H1 (cell line): ENCODE measurements around the gene LTBP4. TPM values are rescaled to one million over a fixed set of nuclear protein-coding genes. Genes with fewer than 3 reads are reported as not detected.

ENCODE experiments used
- CTCF ChIA-PET: fragments of 300-600 bp; sonication (Branson Sonifier 250); formaldehyde crosslinking; loops from one replicate; lab custom pipeline; 2021; ENCODE audit not compliant: partially characterized antibody; lab: Charles Lee
- POLR2A ChIA-PET: fragments of 300-600 bp; sonication (Branson Sonifier 250); formaldehyde crosslinking; loops from one replicate; lab custom pipeline; 2021; ENCODE audit warnings: inconsistent platforms; ENCODE audit not compliant: partially characterized antibody; lab: Charles Lee
- DNase-seq, 2 experiments: peaks; one replicate each; pipeline versions ENCODE4 v3.0.0 to v3.0.0-alpha.2; 2010 to 2022; ENCODE audit warnings: low spot score in 2 of 2, low read depth in 1 of 2, mixed read lengths in 1 of 2
- FAIRE-seq: peaks from 2 replicates; lab custom pipeline; 2011; peaks lifted over from hg19 to GRCh38; lab: Jason Lieb, UNC
- H2AFZ ChIP-seq: 2 replicates; pipeline ENCODE4 v1.8.1; 2012; ENCODE audit warnings: low read length, inconsistent platforms
- H2AK5ac ChIP-seq: 2 replicates; pipeline ENCODE4 v1.6.1; 2013; ENCODE audit warnings: low read depth, low read length
- H2BK120ac ChIP-seq: replicated peaks from 2 replicates; pipeline ENCODE3; 2013; ENCODE audit warnings: low read depth, low read length, inconsistent platforms
- H2BK12ac ChIP-seq: 2 replicates; pipeline ENCODE4 v1.6.1; 2013; ENCODE audit warnings: low read depth, low read length
- H2BK15ac ChIP-seq: 2 replicates; pipeline ENCODE4 v1.6.1; 2013; ENCODE audit warnings: low read length
- H2BK20ac ChIP-seq: 2 replicates; pipeline ENCODE4 v1.6.1; 2013; ENCODE audit warnings: low read length
- H2BK5ac ChIP-seq: 2 replicates; pipeline ENCODE4 v1.6.1; 2013; ENCODE audit warnings: low read depth, low read length
- H3K14ac ChIP-seq: 2 replicates; pipeline ENCODE4 v1.6.1; 2013; ENCODE audit warnings: inconsistent platforms; ENCODE audit not compliant: insufficient read length
- H3K18ac ChIP-seq: 2 replicates; pipeline ENCODE4 v1.6.1; 2013; ENCODE audit warnings: low read length; ENCODE audit errors: extremely low read depth
- H3K23ac ChIP-seq: 2 replicates; pipeline ENCODE4 v1.6.1; 2013; ENCODE audit warnings: inconsistent platforms; ENCODE audit not compliant: insufficient read length
- H3K23me2 ChIP-seq: 2 replicates; pipeline ENCODE4 v1.6.1; 2013; ENCODE audit warnings: low read depth, low read length
- H3K27ac ChIP-seq: 2 replicates; pipeline ENCODE4 v1.6.1; 2011; ENCODE audit warnings: low read depth, low read length, inconsistent platforms
- H3K27me3 ChIP-seq, 4 experiments: replicated peaks in 1 of 4; 1 replicate in 1 of 4; 2 replicates in 3 of 4; pipeline versions ENCODE4 v1.6.1 to v1.8.1; 2011 to 2013; ENCODE audit warnings: low read length in 3 of 4, mild to moderate bottlenecking in 3 of 4, inconsistent platforms in 2 of 4, mixed read lengths in 2 of 4, moderate library complexity in 1 of 4; ENCODE audit not compliant: control insufficient read depth in 3 of 4, insufficient read depth in 3 of 4; ENCODE audit errors: extremely low read depth in 1 of 4
- H3K36me3 ChIP-seq, 4 experiments: 2 replicates each; pipeline versions ENCODE4 v1.6.1 to v1.8.1; 2011 to 2013; ENCODE audit warnings: mild to moderate bottlenecking in 4 of 4, low read length in 3 of 4, moderate library complexity in 2 of 4, control low read depth in 1 of 4, inconsistent platforms in 1 of 4; ENCODE audit not compliant: insufficient read depth in 4 of 4, control insufficient read depth in 2 of 4
- H3K4ac ChIP-seq: replicated peaks from 2 replicates; pipeline ENCODE3; 2013; ENCODE audit warnings: low read length, low read depth, mixed read lengths, inconsistent platforms; ENCODE audit not compliant: insufficient read length
- H3K4me1 ChIP-seq, 4 experiments: replicated peaks in 1 of 4; 1 replicate in 1 of 4; 2 replicates in 3 of 4; pipeline versions ENCODE4 v1.6.1 to v1.8.1; 2011 to 2013; ENCODE audit warnings: low read length in 3 of 4, inconsistent platforms in 2 of 4, mixed read lengths in 1 of 4; ENCODE audit not compliant: insufficient read depth in 4 of 4, control insufficient read depth in 3 of 4
- H3K4me2 ChIP-seq, 2 experiments: 2 replicates each; pipeline versions ENCODE4 v1.6.1 to v1.8.1; 2011 to 2013; ENCODE audit warnings: low read depth in 2 of 2, low read length in 2 of 2, control low read depth in 1 of 2, inconsistent platforms in 1 of 2, mild to moderate bottlenecking in 1 of 2; ENCODE audit not compliant: insufficient read depth in 1 of 2
- H3K4me3 ChIP-seq, 4 experiments: fragments of 200-600, 300-600 bp in 1 of 4; sonication (generic), shearing (Covaris generic), sonication (Bioruptor Twin) in 1 of 4; 2 replicates each; pipeline versions ENCODE4 v1.5.1 to v1.8.1; 2011 to 2016; ENCODE audit warnings: low read length in 4 of 4, low read depth in 3 of 4, control low read depth in 2 of 4, inconsistent platforms in 2 of 4, mild to moderate bottlenecking in 2 of 4, mixed read lengths in 1 of 4, moderate library complexity in 1 of 4; ENCODE audit not compliant: insufficient read depth in 2 of 4; ENCODE audit errors: extremely low read depth in 1 of 4
- H3K56ac ChIP-seq: replicated peaks from 2 replicates; pipeline ENCODE3; 2013; ENCODE audit warnings: low read depth, mild to moderate bottlenecking, mixed read lengths, low read length, inconsistent platforms; ENCODE audit not compliant: insufficient read length
- H3K79me1 ChIP-seq: 2 replicates; pipeline ENCODE4 v1.6.1; 2013; ENCODE audit warnings: low read depth, low read length, control low read depth
- H3K79me2 ChIP-seq, 2 experiments: 2 replicates each; pipeline versions ENCODE4 v1.6.1 to v1.8.1; 2012 to 2013; ENCODE audit warnings: low read length in 2 of 2, mild to moderate bottlenecking in 2 of 2, inconsistent platforms in 1 of 2; ENCODE audit not compliant: insufficient read depth in 2 of 2, control insufficient read depth in 1 of 2
- H3K9ac ChIP-seq, 4 experiments: replicated peaks in 1 of 4; 1 replicate in 1 of 4; 2 replicates in 3 of 4; pipeline versions ENCODE4 v1.6.1 to v1.8.1; 2011 to 2013; ENCODE audit warnings: low read depth in 3 of 4, low read length in 3 of 4, control low read depth in 2 of 4, mild to moderate bottlenecking in 2 of 4, moderate library complexity in 2 of 4, inconsistent platforms in 1 of 4; ENCODE audit errors: extremely low read depth in 1 of 4
- H3K9me3 ChIP-seq, 2 experiments: 2 replicates each; pipeline versions ENCODE4 v1.6.1 to v1.8.1; 2012 to 2013; ENCODE audit warnings: mild to moderate bottlenecking in 2 of 2, moderate library complexity in 2 of 2, control low read depth in 1 of 2, inconsistent platforms in 1 of 2, low read depth in 1 of 2, low read length in 1 of 2, mixed read lengths in 1 of 2; ENCODE audit not compliant: insufficient read depth in 2 of 2
- H4K20me1 ChIP-seq, 2 experiments: replicated peaks in 1 of 2; 2 replicates each; pipeline versions ENCODE3 to v1.8.1; 2011 to 2013; ENCODE audit warnings: inconsistent platforms in 2 of 2, low read length in 2 of 2, mild to moderate bottlenecking in 1 of 2; ENCODE audit not compliant: insufficient read depth in 2 of 2, control insufficient read depth in 1 of 2
- H4K5ac ChIP-seq: 2 replicates; pipeline ENCODE4 v1.6.1; 2013; ENCODE audit warnings: low read length, low read depth, mixed read lengths, inconsistent platforms; ENCODE audit not compliant: insufficient read length
- H4K8ac ChIP-seq: 2 replicates; pipeline ENCODE4 v1.8.0; 2013; ENCODE audit warnings: mild to moderate bottlenecking, moderate library complexity, low read length, inconsistent platforms; ENCODE audit not compliant: insufficient read depth; ENCODE audit errors: extremely low read depth
- H4K91ac ChIP-seq: replicated peaks from 2 replicates; pipeline ENCODE3; 2013; ENCODE audit warnings: low read length, mixed read lengths, inconsistent platforms; ENCODE audit not compliant: insufficient read length
- CEBPB ChIP-seq: IDR thresholded peaks from 2 replicates; pipeline ENCODE4 v1.6.1; 2012; ENCODE audit warnings: low read depth, low read length
- CHD1 ChIP-seq: IDR thresholded peaks from 2 replicates; pipeline ENCODE4 v1.6.1; 2012; ENCODE audit warnings: low read depth, low read length, improper control_type of control experiment
- CHD2 ChIP-seq: IDR thresholded peaks from 2 replicates; pipeline ENCODE4 v1.6.1; 2012; ENCODE audit warnings: low read length, improper control_type of control experiment
- EP300 ChIP-seq, 2 experiments: IDR thresholded peaks; 1 replicate in 1 of 2; 2 replicates in 1 of 2; pipeline ENCODE4 v1.6.1; 2011 to 2012; ENCODE audit warnings: low read depth in 2 of 2, low read length in 2 of 2, mild to moderate bottlenecking in 2 of 2, borderline replicate concordance in 1 of 2, inconsistent platforms in 1 of 2, moderate library complexity in 1 of 2
- FOSL1 ChIP-seq: IDR thresholded peaks from 2 replicates; pipeline ENCODE4 v1.6.1; 2011; ENCODE audit warnings: mild to moderate bottlenecking, low read depth, low read length, moderate library complexity; ENCODE audit not compliant: insufficient read depth
- GTF2F1 ChIP-seq: IDR thresholded peaks from 2 replicates; pipeline ENCODE4 v1.6.1; 2012; ENCODE audit warnings: low read depth, low read length, improper control_type of control experiment, borderline replicate concordance
- HDAC6 ChIP-seq: IDR thresholded peaks from one replicate; pipeline ENCODE4 v1.7.1; 2012; ENCODE audit warnings: low read depth, mild to moderate bottlenecking, inconsistent platforms, low read length, moderate library complexity
- KDM5A ChIP-seq: fragments of 200-600 bp; IDR thresholded peaks from 2 replicates; pipeline ENCODE4 v1.7.1; 2012; ENCODE audit warnings: mild to moderate bottlenecking, low read length, inconsistent platforms, mixed read lengths
- PHF8 ChIP-seq: fragments of 200-600 bp; sonication (generic); conservative IDR thresholded peaks from 2 replicates; pipeline ENCODE4 v1.7.1; 2012; ENCODE audit warnings: low read depth, mild to moderate bottlenecking, inconsistent platforms, low read length, moderate library complexity
- SAP30 ChIP-seq: fragments of 300-600 bp; sonication (generic); IDR thresholded peaks from 2 replicates; pipeline ENCODE4 v1.7.1; 2012; ENCODE audit warnings: low read length, moderate library complexity, mild to moderate bottlenecking, inconsistent platforms; ENCODE audit not compliant: insufficient read depth, insufficient replicate concordance
- TAF1 ChIP-seq: IDR thresholded peaks from 2 replicates; pipeline ENCODE4 v1.6.1; 2011; ENCODE audit warnings: mild to moderate bottlenecking, low read depth, low read length
- USF2 ChIP-seq: IDR thresholded peaks from 2 replicates; pipeline ENCODE4 v1.6.1; 2011; ENCODE audit warnings: low read length, improper control_type of control experiment
- WGBS, 2 experiments: shearing (Covaris generic) in 1 of 2; methylation state at CpG; one replicate each; pipeline versions ENCODE4 v1.1.6 to v1.1.7; 2013 to 2015; ENCODE audit warnings: low lambda C conversion rate in 2 of 2, mixed read lengths in 2 of 2, inconsistent platforms in 1 of 2, low coverage in 1 of 2, missing lambda C conversion rate in 1 of 2; ENCODE audit not compliant: insufficient replicate concordance in 2 of 2, insufficient coverage in 1 of 2, insufficient read length in 1 of 2; ENCODE audit errors: extremely low coverage in 1 of 2, missing lambda C conversion rate in 1 of 2; 5-methylcytosine and 5-hydroxymethylcytosine counted together
- polyA plus RNA-seq, 7 experiments: library from polyadenylated mRNA; depleted of rRNA in 3 of 7; stranded (reverse) in 5 of 7; unstranded in 2 of 7; fragments of >200 nt in 5 of 7; fragments of 200-250 nt in 2 of 7; gene quantifications; 1 replicate in 5 of 7; 2 replicates in 1 of 7; 4 replicates in 1 of 7; pipeline versions ENCODE4 v1.2.1 to v1.2.3, GENCODE V29; 2011 to 2013; ENCODE audit warnings: missing spikeins in 2 of 7, mixed read lengths in 2 of 7
- total RNA-seq: library from RNA; stranded (reverse); fragmentation: NEBNext Ultra II Directional; extraction: Animal tissue kit (Norgen Biotek cat#: 25700); gene quantifications from 2 replicates; pipeline ENCODE4 v1.2.1, GENCODE V29; 2021

LTBP4 gene
- total and polyA plus RNA-seq, 2 of the 8 experiments (the other 6 are each of a cell fraction or from before 2014, with no cell fraction given) = 54.5 to 77.1 TPM

GRCh38 chr19:40661616-40662015 is 60.4 kb downstream of the LTBP4 start:
- Histone ChIP-seq H3K27ac (no peak overlapping the region), H3K14ac (no peak overlapping the region), H4K91ac (no peak overlapping the region), H3K4me1 (peaks cover 0 to 4% (median 3%) of the 10 kb centered on the region in 4 experiments; a peak in 5 of 7 replicates), H3K36me3 (no peaks in the 10 kb centered on the region), H4K5ac (no peak overlapping the region), H2BK12ac (no peak overlapping the region), H3K18ac (no peak overlapping the region), H3K9ac (no peak overlapping the region), H3K9me3 (no peaks in the 10 kb centered on the region), H2BK120ac (no peak overlapping the region), H2BK5ac (no peak overlapping the region), H3K4me2 (no peak overlapping the region), H3K23me2 (no peaks in the 10 kb centered on the region; the same call in 1 of the 2 replicates), H2BK15ac (no peak overlapping the region), H2AFZ (no peak overlapping the region), H2AK5ac (no peak overlapping the region), H4K20me1 (no peaks in the 10 kb centered on the region), H3K27me3 (no peaks in the 10 kb centered on the region), H2BK20ac (no peak overlapping the region), H3K23ac (no peak overlapping the region), H3K56ac (no peak overlapping the region), H3K79me1 (no peaks in the 10 kb centered on the region; the same call in 1 of the 2 replicates), H4K8ac (no peak overlapping the region), H3K79me2 (no peaks in the 10 kb centered on the region), H3K4ac (no peak overlapping the region), H3K4me3 (no peak overlapping the region)
- ChIA-PET POLR2A (interaction anchor here (0.6 to 2.5 kb wide), 4 partner anchors 9 to 146 kb away, joined by 3 to 9 read pairs (median 3); no protein-coding TSS in a partner anchor), CTCF (interaction anchor here (0.8 to 4.2 kb wide), 9 partner anchors 10 to 250 kb away, joined by 3 to 23 read pairs (median 6); no protein-coding TSS in a partner anchor)
- FAIRE-seq (no peak), DNase-seq (no peak)
- 93% methylated on average over 1 of the region's 1 CpG; no CpG with 5 or more reads in 1 of the 2 experiments for WGBS, 2 experiments
- TF ChIP-seq KDM5A (no peak), FOSL1 (no peak), TAF1 (no peak), CEBPB (no peak), EP300 (IDR thresholded peaks at IDR 0.05; ENCODE audit: borderline replicate concordance in 1 of 2, low read depth in 2 of 2, low read length in 2 of 2) (no peak), GTF2F1 (no peak), SAP30 (no peak), PHF8 (no peak), CHD2 (no peak), HDAC6 (no peak), USF2 (no peak), CHD1 (no peak)
